ENCODE results near the gene PICK1.

GRCh38 chr22:38087855-38088254 is 30.7 kb downstream of the PICK1 start:
- TF ChIP-seq REST (IDR thresholded peaks at IDR 0.05; ENCODE audit: insufficient read depth in 1 of 2, low read depth in 2 of 2, low read length in 2 of 2) (no peak), POLR2AphosphoS5 (IDR thresholded peaks at IDR 0.05; ENCODE audit: low read depth, low read length) (no peak)
